Epidermal melanocyte (primary cell): Measurements from ENCODE around the gene SFSWAP.
"Not testable (repeated sequence)": the region's sequence is repeated elsewhere in the genome, so short reads cannot be mapped to it uniquely, and the experiment has no call there.

ENCODE experiments used
- DNase-seq: peaks from one replicate; pipeline ENCODE4 v3.0.0; 2011; ENCODE audit warnings: low spot score; ENCODE audit not compliant: insufficient read length

The SFSWAP gene

DNA sequence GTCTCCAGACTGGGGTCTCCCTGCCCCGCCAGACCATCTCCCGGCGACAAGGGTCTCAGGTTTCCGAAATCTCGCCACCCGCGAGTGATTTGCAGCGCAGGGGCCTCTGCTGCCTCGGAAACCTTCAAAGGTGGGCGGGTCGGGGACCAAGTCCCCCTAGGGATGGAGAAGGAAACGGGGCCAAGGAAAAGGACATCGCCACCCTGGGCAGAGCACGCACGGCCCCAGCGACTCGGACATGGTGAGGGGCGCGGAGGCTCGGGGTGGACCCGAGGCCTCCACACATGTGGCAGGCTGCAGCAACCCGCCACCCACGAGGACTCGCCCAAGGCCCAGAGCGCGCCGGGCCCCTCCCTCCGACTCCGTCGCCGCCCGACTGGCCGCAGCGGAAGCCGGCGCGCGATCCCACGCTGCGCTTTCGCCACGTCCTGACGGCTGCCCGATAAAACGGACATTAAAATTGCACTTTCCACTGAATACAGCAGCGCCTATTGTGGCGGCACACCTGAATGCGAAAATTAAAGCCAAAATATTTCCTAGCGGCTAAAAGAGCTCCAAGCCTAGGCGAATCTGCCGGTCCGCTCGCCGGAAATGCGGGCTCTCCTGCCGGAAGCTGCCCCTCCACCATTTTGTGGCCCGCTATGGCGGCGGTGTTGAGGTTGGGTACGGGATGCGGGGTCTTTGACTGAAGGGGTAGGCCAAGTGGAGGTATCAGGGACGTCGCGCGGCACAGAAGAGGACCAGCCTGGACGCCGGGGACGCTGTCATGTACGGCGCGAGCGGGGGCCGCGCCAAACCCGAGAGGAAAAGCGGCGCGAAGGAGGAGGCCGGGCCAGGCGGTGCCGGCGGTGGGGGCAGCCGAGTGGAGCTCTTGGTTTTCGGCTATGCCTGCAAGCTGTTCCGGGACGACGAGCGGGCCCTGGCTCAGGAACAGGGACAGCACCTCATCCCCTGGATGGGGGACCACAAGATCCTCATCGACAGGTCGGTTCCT is at the start of gene SFSWAP:
Gene SFSWAP (plus strand): TSS at position 627 of the 994 bp plus-strand sequence. CDS start 140 bp downstream, at position 767.
- DNase-seq, result peak; percentile 56

DNA sequence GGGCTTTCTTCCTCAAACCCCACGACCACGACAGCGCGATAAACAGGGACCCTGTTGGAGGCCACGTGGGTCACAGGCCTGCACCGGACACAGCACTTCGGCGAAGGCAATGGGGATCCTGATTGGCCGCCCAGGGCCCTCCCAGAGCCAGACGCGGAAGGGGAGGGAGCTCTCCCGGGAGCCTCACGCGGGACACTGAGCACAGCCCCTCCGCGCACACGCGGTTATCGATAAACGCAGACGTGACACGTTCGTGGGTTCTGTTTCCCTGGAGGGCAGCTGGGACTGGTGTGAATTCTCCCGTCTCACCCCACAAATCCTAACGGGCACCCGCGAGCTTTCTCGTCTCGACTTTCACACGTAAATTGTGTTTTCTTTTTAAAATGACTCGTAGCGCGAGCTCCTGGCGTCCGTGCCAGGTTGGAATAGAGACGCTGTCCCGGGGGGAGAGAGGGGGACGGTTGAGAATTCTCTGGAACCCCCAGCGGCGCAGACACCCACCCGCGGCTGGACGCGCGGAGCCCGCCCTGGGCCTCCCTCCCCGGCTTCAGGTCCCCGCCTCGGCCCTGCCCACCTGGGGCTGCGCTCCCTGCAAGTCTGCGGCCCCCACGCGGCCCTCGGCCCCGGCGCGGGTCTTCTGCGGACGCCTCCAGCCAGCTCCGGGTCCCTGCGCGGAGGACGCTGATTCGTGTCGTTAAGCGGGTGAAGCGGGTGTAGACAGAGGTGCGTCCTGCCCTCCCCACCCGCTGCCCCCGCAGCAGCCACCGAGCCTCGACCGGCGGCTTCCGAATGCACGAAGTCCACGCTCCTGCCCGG is 49.5 kb upstream of the SFSWAP start:
- not testable (repeated sequence) for DNase-seq

DNA sequence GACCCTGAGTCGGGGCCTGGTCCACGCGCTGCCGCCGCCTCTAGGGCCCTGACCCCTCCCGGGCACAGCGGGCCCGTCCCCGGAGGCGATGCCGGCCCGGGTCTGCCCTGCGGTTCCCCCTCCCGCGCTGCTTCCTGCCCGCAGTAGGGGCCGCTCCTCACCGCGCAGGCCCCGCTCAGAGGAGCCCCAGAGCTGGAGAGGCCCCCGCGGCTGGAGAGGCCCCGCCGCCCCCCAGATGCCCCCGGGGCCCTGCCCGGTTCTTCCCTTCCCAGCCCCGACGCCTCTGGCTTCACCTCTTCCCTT is 49.0 kb upstream of the SFSWAP start:
- DNase-seq, result not testable (repeated sequence)

DNA sequence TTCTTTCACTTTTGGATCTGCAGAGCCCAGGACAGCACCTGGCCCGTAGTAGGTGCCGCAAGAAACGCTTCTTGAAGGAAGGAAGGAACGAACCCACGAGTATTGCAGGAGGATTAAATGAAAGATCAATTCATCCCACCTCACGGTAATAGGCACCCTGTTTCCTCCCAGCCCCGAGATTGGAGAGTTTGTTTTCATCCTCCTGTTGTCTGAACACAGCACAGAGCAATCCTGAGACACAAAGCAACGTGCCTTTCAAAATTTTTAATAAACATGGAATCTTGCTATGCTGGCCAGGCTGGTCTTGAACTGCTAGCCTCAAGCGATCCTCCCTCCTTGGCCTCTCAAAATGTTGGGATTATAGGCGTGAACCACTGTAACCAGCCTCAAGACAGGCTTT is 48.5 kb upstream of the SFSWAP start:
- DNase-seq, result not testable (repeated sequence)

DNA sequence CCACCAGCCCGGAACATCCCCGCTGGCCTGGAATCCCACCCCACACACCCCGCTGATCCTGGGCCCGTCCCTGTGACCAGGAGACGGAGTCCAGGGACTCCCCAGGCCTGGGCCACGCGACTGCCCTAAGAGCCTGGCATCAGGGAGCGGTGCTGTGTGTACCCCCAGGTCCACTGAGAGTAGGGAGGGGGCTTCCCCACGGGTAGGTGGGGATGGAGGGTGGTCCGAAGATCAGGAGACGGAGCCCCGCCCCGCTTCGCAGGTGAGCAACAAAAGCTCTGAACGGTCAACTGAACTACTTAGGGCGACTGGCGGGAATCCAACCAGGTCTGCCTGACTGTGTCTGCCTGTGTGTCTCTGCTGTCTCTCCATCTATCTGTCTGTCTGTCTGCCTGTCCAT is 45.2 kb upstream of the SFSWAP start:
- not testable (repeated sequence) for DNase-seq

DNA sequence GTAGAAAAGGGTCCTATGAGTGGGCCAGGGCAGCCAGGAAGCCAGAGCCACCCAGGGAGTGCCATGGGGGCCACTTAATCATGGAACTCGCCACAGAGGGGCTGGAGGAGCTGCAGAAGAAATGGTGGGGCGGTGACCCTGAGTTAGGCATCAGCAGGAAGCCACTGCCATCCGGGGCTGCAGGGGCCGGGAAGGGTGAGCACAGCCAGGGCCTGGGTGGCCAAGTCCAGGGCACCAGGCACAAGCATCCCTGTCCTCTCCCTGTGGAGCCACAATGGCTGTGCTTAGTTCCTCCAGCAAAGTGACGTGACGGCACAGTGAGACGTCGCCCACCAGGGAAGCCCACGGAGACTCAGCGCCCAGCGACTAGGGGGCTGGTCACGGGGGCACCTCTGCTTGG is 44.4 kb upstream of the SFSWAP start:
- DNase-seq, result not testable (repeated sequence)

DNA sequence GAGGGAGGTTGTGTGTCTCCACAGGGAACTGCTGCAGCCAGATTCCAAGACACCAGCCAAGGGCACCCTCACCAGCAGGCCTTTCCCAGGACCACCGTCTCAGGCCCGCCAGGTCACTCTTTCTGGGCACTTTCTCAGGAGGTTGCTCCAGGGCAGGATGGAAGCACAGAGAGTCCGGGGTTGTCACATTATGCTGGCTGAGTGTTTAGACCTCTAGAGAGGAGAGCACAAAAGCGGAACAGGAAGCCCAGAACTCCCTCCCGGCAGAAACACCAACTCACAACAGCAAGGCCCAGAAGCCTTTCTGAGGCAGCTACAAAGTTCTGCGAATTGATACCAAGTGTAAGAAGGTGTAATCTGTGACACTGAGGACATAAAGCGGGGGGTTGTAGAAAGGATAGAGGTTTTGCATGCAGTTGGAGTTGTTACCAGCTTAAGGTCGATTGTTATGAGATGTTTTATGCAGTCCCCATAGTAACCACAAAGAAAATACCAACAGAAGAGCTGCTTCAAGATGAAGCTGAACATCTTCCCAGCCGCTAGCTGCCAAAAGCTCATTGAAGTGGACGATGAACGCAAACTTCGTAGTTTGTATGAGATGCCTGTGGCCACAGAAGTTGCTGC is 43.8 kb upstream of the SFSWAP start:
- DNase-seq, result not testable (repeated sequence)

DNA sequence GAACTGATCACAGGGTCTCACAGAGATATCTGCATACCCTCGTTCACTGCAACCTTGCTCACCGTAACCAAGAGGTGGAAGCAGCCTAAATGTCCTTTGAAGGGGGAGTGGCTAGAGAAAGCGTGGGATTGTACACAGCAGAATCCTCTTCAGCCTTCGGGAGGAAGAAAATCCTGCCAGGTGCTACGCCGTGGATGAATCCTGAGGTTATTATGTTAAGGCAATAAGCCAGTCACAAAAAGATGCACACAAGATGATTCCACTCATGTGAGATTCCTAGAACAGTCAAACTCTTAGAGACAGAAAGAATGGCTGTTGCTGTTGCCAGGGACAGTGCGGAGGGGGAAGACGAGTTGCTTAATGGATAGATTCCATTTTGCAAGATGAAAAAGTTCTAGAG is 39.6 kb upstream of the SFSWAP start:
- no peak for DNase-seq

DNA sequence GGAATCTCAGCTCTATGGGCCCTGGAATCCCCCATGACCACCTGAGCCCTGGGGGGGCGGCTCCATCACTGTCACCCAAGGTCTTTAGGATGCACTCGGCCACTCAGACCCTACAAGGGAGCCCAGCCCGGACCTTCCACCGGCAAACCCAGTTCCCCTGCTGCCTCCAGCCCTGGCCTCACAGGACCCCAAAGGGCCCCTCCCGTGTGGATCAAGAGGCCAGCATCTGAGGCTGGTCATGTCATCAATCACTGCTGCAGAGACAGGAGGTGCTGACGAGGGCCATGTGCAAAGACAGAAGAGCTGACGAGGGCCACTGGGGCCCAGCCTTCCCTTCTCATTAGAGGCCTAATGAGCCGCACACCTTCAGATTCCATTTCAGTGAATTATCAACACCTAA is 39.0 kb upstream of the SFSWAP start:
- DNase-seq, result no peak

DNA sequence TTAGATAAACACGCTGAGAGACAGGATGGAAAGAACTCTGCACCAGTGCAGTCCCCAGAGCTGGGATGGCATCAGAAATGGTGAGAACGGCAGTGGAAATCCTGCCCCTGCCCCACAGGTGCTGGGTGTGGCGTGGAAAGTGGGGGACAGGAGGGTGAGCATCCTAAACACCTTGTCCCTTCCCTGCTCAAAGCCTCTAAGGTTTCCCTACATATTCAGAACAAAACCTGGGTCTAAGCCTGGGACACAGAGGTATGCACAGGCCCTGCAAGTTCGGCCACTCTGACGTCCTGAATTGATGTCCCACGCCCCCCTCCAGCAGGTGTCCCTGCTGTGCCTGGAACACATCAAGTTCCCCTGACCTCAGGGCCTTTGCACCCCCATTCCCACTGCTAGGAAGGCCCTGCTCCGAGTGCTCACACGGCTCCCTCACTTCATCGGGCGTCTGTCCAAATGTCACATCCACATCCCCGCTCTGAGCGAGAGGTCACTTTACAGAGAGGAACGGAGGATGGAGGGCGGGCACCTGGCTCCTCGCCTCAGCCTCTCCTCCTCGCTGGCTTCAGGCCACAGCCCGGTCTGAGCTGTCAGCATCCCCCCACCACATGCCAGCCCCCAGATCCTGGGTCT is 38.5 kb upstream of the SFSWAP start:
- no peak for DNase-seq

DNA sequence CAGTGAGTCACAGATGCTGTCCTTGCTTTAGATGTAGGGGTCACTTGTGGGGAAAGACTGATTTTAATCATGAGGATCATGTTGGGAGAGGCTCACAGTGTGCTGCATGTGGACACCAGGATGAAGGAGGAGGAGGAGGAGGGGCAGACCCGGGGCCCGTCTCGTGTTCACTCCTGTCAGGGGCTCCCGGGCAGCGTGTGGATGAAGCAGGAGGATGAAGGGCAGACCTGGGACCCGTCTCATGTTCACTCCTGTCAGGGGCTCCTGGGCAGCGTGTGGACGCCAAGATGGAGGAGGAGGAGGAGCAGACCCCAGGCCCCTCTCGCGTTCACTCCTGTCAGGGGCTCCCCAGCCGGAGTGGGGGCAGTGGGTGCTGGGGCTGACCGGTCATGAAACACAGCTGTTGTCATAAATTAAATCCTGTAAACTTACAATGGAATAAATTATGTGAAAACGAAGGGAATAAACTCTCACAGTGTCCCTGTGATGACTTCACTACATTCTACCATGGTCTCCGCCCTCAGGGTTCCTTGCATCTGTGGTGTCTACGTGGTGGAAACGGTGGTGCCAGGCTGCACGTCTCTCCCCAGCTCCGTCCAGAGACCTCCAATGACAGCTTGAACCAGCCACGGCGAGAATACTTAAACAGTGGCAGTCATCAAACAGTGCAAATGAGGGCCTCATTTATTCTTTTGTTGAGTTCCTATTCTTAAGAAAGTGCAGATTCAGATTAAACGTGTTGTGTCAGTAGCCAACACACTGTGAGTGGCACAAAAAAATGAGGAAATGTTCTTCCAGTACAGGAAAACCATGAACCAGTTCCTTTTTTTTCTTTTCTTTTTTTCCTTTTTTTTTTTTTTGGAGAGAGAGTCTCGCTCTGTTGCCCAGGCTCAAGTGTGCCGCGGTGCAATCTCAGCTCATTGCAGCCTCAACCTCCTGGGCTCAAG is 37.7 kb upstream of the SFSWAP start:
- no peak for DNase-seq

DNA sequence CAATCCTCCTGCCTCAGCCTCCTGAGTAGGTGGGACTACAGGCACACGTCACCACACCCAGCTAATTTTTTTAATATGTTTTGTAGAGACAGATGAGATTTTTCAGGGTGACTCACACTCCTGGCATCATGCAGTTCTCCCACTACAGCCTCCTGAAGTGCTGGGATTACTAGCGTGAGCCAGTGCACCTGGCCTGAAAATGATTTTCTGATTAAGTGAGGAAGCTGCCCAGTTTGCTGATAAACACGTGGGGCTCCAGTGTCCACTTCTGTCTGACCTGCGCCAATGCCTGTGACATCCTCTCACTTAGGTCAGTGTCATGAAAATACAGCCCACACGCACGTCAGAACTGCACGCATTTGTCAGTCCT is 37.0 kb upstream of the SFSWAP start:
- no peak for DNase-seq

DNA sequence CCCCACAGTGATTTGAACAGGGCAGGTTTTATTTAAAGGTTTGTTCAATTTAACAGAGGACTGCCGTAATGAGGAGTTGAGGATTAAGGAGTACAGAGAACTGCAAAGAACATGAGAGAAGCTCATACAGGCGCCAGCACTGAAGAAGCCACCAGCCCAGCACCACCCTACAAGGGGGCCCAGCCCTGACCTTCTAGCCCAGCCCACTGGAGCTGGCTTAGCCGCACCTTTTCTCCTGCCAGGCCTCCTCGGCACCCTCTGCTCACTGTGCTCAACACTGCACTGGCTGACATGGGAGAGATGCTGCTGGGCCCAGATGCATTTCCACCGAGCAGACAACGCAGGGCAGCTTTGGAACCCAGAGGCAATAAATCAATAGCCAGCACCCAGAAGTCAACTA is 36.5 kb upstream of the SFSWAP start:
- no peak for DNase-seq

DNA sequence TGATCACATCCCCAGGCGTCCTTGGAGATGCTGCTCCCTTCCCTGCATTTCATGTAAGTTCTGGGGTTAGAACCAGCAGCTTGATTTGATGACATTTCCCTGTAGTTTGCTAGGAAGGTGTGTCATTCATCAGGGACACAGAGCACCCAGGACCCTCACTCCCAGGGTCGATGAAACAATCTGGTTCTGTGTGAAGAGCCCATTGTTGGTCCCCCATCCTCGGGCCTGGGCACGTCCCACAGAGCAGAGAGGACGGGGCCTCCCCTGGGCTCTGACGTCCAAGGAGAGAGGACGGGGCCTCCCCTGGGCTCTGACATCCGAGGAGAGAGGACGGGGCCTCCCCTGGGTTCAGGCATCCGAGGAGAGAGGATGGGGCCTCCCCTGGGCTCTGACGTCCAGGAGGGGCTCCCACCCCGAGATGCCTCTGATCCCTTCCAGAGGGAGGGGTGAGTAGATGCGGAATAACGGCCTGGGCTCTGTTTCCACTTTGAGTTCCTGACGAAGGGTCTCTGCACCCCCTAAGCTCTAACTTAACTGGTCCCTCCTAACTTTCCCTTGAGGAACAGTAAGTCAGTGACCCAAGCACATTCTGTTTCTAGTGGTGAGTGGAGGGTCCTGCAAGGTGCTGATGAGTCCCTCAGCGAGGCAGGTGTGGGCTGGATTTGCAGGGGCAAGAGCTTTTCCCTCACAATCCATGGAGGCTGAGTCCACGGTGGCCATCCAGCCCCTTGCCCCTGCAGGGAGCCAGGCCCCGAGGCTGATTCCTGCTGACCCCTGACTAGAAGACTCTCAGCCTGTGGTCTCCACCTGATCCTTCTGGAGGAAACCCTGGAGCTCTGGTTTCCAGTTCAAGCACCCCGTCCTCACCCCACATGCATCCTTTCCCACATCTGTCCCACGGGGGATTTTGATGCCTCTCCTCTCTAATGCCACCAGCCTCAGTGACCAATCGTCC is 35.5 kb upstream of the SFSWAP start:
- no peak for DNase-seq

DNA sequence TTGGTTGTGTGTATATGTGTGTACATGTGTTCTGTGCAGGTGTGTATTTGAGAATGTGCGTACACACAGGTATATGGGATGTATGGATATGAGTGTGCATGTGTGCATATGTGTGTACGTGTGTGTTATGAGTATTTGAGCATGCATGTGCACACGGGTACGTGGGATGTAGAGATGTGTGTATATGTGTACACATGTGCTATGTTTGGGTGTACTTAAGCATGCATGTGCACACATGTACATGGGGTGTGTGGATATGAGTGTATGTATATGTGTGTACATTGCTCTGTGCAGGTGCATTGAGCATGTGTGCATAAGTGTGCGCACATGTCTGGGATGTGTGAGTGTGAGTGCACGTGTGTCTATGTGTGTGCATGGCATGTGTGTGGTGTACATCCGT is 34.3 kb upstream of the SFSWAP start:
- no peak for DNase-seq

DNA sequence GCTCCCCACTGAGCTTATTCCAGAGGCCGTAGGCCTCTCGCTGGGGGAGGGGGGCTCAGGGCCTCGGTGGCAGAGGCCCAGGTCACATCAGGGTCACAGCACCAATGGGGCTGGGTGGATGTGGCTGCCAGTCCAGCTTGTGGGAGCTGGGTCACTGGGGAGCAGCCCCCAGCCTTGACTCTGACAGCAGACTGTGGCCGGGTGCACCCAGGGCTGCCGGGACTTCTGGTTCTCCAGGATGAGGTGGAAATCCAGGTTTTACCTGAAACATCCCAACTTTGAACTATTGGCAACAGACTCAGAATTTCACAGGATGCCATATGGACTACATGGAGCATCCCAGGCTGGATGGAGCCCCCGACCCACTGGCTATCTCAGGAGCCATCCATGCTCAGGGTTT is 33.8 kb upstream of the SFSWAP start:
- not testable (repeated sequence) for DNase-seq

DNA sequence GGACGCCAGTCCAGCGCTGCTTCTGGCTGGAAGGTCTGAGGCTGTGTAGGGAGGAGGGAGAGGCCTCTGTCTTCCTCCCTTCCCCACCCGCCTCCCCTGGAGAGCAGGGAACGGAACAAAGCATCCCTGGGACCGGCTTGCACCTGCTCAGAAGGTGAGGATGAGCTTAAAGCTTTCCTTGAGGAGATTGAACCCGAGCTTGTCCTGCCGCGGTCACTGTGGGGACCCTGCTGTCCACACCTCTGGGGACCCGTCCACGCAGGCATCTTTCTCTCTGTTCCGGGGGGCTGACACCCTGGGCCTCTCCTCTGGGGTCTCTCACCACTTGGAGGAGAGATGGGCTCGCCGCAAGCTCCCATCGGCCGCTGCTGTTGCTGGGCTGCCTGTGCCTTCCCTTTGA is 33.2 kb upstream of the SFSWAP start:
- no peak for DNase-seq

DNA sequence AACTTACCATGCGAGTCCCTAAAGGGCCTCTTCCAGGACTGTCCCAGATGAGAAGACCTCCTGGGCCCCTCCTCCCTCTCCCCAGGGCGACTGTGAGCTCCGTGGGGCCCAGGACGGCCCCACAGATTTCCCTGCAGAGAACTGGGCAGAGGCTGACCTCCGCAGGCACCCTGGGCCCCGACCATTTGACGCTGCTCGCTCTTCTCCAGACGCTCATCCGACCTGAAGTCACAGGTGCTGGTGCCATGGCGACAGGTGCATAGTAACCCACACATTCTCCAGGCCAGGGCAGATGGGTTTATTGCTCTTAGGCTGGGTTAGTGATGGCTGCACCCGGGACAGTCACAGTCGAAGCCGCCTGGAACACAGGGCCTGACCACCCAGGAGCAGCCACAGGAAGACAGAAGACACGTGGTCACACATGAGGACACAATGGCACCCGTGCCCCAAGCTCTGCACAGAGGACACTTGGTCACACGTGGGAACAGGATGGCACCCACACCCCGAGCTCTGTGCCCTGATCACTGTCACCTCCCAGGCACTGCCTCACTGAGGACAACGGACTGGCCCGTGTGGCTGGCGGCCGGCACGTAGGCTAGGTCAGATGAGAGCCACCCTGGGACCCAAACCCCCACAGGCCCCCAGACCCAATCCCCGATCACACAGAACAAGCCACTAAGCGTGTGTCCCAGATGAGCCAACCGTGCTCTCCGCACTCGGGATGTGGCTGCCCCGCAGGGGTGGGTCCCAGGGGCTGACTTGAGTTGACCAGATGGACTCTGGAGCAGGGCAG is 32.3 kb upstream of the SFSWAP start:
- DNase-seq, result not testable (repeated sequence)
